HG03354 (cell line): ENCODE data around the gene SH3GLB1.
"Not testable (repeated sequence)": the region's sequence is repeated elsewhere in the genome, so short reads cannot be mapped to it uniquely, and the experiment has no call there.

ENCODE experiments used
- ATAC-seq: cut with Tn5 transposase; IDR thresholded peaks from one replicate; pipeline ENCODE4 v1.9.1; 2021; ENCODE audit warnings: mild to moderate bottlenecking; ENCODE audit not compliant: unreplicated experiment, poor library complexity, severe bottlenecking

Gene SH3GLB1

DNA sequence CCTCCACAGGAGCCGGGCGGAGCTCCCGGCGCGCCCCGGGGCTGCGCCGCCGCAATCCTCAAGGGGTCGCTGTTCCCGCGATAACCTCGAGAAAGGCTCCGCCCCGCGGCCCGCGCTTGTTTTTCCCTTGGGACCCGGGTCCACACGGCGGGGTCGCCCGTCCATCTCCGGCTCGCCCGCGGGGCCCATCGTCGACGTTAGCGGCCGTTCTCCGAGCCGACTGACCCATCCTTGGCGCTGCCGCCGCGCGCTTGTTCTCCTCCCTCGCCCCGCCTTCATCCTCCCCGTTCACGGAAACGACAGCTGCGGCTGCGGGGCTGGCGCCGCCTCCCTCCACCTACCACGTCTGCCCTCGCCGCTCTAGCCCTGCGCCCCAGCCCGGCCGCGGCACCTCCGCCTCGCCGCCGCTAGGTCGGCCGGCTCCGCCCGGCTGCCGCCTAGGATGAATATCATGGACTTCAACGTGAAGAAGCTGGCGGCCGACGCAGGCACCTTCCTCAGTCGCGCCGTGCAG, at the start of gene SH3GLB1:
Gene SH3GLB1 (plus strand): TSS at position 119 of the 514 bp plus-strand sequence. CDS start 324 bp downstream, at position 443.
- ATAC-seq = peak; percentile 90

DNA sequence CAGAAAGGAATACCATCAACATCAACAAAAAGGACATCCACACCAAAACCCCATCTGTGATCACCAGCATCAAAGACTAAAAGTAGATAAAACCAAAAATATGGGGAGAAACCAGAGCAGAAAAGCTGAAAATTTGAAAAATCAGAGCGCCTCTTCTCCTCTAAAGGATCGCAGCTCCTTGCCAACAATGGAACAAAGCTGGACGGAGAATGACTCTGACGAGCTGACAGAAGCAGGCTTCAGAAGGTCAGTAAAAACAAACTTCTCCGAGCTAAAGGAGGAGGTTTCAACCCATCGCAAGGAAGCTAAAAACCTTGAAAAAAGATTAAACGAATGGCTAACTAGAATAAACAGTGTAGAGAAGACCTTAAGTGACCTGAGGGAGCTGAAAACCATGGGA, 46.0 kb upstream of the SH3GLB1 start:
- ATAC-seq = not testable (repeated sequence)

GRCh38 chr1:86666368-86666767, 38.0 kb upstream of the SH3GLB1 start:
- no peak for ATAC-seq

GRCh38 chr1:86687595-86687994, 16.8 kb upstream of the SH3GLB1 start:
- no peak for ATAC-seq

- ATAC-seq = no peak
These were observed 11.7 kb upstream of the SH3GLB1 start for GRCh38 chr1:86692641-86693040.

- ATAC-seq = no peak
These were observed 9.0 kb upstream of the SH3GLB1 start for GRCh38 chr1:86695400-86695799.

DNA sequence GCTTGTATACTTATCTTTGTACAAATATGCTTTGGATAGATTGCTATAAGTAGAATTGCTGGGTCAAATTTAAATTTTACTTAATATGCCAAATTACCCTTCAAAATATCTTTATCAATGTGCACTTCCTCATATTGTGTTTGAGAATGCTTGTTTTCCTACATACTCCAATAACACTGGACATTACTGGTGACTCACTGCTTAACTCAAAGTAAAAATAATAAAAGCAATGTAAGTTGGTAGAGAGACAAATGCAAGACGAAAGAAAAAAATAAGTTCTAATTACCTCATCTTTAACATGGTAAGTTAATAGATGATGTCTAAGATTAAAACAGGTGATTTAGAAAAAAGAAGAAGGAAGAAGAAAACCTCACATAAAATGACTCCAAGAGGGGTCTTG, 7.9 kb upstream of the SH3GLB1 start:
- ATAC-seq = no peak

DNA sequence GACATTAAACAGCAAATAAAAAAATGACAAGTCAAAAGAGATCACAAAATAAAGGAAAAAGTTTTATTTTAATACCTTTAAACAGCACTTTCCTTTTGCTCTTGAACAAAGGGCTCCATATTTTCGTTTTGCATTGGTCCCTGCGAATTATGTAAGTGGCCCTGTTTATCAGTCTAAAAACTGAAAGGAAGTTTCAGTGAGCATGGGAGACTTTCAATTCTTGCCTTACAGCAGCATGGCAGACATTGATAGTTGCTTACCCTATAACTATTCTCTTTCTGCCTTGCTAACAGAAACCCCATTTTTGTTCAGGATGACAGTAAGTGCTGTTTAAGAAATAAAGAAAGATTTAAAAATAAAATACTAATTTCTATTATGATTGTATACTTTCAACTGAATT, 5.2 kb upstream of the SH3GLB1 start:
- ATAC-seq = no peak

- no peak for ATAC-seq
These were observed 2.6 kb upstream of the SH3GLB1 start for GRCh38 chr1:86701731-86702130.

- not testable (repeated sequence) for ATAC-seq
These were observed 1.4 kb upstream of the SH3GLB1 start for GRCh38 chr1:86702954-86703494.

- peak; percentile 46 for ATAC-seq
These were observed 499 bp upstream of the SH3GLB1 start for GRCh38 chr1:86703696-86704457.

GRCh38 chr1:86704972-86705664, 742 bp downstream of the SH3GLB1 start:
- peak; percentile 35 for ATAC-seq

- ATAC-seq = no peak
These were observed 1.2 kb downstream of the SH3GLB1 start for GRCh38 chr1:86705665-86705985.

DNA sequence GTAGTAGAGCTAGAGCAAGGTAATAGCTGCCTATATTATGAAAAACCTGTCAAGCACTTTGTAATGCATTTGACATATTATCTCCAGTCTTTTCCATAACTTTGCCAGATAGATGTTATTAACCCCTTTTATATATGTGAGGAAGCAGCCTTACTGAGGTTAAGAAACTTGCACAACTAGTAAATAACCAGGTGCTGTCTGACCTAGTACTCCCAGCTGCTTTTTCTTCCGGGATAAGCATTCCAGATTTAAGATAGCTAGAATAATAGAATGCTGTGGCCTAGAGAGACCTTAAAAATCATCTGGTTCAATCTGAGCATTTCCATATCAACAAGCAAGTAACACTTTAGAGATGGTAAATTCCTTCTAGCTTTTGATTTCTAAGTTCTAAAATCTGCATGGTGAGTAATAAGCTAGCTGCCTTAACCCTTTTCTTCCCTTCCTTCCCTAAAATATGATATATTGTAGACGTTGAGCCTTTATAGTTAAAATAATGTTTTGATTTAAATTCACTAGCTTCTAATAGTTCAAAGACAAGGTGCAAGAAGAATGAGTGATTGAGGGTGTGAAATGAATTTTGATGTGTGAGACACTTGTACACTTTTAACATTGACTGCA, 1.8 kb downstream of the SH3GLB1 start:
- no peak for ATAC-seq

GRCh38 chr1:86708920-86709319, 4.5 kb downstream of the SH3GLB1 start:
- no peak for ATAC-seq

DNA sequence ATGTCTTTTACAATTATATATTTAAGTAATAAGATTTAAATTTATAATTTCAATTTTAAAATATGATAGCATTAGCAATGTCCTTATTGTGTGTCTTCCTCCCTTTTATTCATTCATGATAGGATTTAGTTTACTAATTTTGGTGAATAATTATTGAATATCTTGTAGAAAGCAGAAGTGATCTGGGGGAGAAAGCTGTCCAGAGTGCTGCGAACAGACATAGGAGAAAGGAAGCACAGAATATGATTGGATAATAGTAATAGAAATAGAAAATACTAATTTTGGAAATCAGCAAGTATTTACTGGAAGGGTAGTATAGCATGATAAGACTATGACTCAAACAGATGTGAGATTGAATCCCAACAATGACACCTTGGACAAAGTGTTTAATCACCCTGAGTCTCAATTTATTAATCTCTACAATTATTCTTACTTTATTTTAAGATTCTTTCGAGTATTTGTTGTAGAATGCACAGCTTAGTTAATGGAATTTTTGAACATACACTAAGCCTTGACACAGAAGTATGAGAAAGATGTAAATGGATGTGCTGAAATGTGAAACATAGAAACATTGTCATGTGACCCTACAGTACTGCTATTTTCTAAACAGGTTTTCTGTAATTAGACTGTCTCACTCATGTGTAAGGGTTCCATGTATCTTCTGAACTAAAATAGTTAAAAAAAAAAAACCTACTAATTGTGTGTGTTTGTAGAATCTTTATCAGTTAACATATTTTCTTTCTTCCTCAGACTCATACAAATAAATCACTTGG, 7.9 kb downstream of the SH3GLB1 start:
- no peak for ATAC-seq

DNA sequence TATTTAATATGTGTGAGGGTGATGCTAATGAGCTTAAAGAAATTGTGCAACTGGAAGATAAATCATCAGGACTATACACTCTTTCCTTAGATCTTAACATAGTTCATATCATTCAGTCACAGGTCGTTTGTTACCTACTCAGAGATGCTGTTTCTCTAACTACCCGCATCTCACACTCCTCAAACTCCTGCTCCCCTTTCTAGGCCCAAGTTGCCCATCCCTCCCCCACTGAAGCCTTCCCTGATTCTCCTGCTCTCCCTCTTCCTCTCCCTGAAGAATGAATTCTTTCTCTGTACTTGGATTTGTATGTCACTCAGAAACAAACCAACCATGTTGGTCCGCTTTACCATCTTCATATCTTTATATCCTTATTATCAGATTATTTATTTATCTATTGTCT, 9.1 kb downstream of the SH3GLB1 start:
- ATAC-seq = no peak

GRCh38 chr1:86714159-86714558, 9.8 kb downstream of the SH3GLB1 start:
- ATAC-seq = no peak

- no peak for ATAC-seq
These were observed 10.3 kb downstream of the SH3GLB1 start for GRCh38 chr1:86714561-86715244.
